NB4 (cell line): ENCODE measurements around the gene DIO1.
"Not testable (repeated sequence)": the region's sequence is repeated elsewhere in the genome, so short reads cannot be mapped to it uniquely, and the experiment has no call there.

Source experiments
- DNase-seq: peaks from one replicate; pipeline ENCODE4 v3.0.0; 2010; ENCODE audit warnings: low read depth
- H3K4me3 ChIP-seq: one replicate; pipeline ENCODE4 v1.5.1; 2011; ENCODE audit warnings: mild to moderate bottlenecking, low read depth, low read length, moderate library complexity
- CTCF ChIP-seq: IDR thresholded peaks from one replicate; pipeline ENCODE4 v1.5.1; 2012; ENCODE audit warnings: low read depth, low read length
- MAX ChIP-seq: IDR thresholded peaks from 2 replicates; pipeline ENCODE4 v1.6.1; 2011; ENCODE audit warnings: low read depth, low read length
- MYC ChIP-seq: IDR thresholded peaks from 2 replicates; pipeline ENCODE4 v1.6.1; 2011; ENCODE audit warnings: low read depth, low read length
- POLR2A ChIP-seq: IDR thresholded peaks from 2 replicates; pipeline ENCODE4 v1.6.1; 2011; ENCODE audit warnings: mild to moderate bottlenecking; ENCODE audit not compliant: insufficient read length; ENCODE audit errors: extremely low read depth

Gene DIO1

GRCh38 chr1:53862507-53862906 lies 31.5 kb upstream of the DIO1 start:
- H3K4me3 ChIP-seq, result no peak overlapping the region
- peak; percentile 5 for DNase-seq
- TF ChIP-seq CTCF, result no peak
- TF ChIP-seq MAX, result no peak
- no peak for TF ChIP-seq POLR2A
- TF ChIP-seq MYC, result no peak

GRCh38 chr1:53868565-53868964 lies 25.4 kb upstream of the DIO1 start:
- H3K4me3 ChIP-seq, result no peak overlapping the region
- TF ChIP-seq MYC (no peak), CTCF (no peak), MAX (no peak), POLR2A (no peak)
- no peak for DNase-seq

- H3K4me3 ChIP-seq, result no peak overlapping the region
- DNase-seq, result peak; percentile 34
- TF ChIP-seq MAX (no peak), MYC (no peak), POLR2A (no peak), CTCF (no peak)
These were observed 24.4 kb upstream of the DIO1 start for GRCh38 chr1:53869454-53870117.

- TF ChIP-seq POLR2A (no peak), CTCF (no peak), MAX (no peak), MYC (no peak)
- H3K4me3 ChIP-seq, result no peak overlapping the region
- no peak for DNase-seq
These were observed 22.8 kb upstream of the DIO1 start for GRCh38 chr1:53871221-53871620.

- H3K4me3 ChIP-seq, result no peak overlapping the region
- no peak for DNase-seq
- TF ChIP-seq POLR2A (no peak), MYC (no peak), CTCF (no peak), MAX (no peak)
These were observed 22.1 kb upstream of the DIO1 start for GRCh38 chr1:53871773-53872484.

- not testable (repeated sequence) for DNase-seq, H3K4me3 ChIP-seq
These were observed 18.8 kb upstream of the DIO1 start for GRCh38 chr1:53875150-53875549.
